K562 (cell line): ENCODE results near the gene NOD1. TPM values are rescaled to one million over a fixed set of nuclear protein-coding genes. Genes with fewer than 3 reads are reported as not detected.
A peak's percentile ranks its signal among the peaks of the same experiment; 100 is the strongest.

Experiments
- NFE2L1 ChIP-seq: fragments of 450-650 bp; IDR thresholded peaks from 2 replicates; pipeline ENCODE4 v1.6.1; 2016; ENCODE audit warnings: missing genetic modification characterization, low read depth, mild to moderate bottlenecking, missing compliant biosample characterization, moderate library complexity, borderline replicate concordance
- NFIC ChIP-seq: fragments of 450-650 bp; IDR thresholded peaks from 2 replicates; pipeline ENCODE4 v1.6.1; 2017; ENCODE audit warnings: mild to moderate bottlenecking, inconsistent platforms
- RBM22 ChIP-seq: fragments of 200-400 bp; formaldehyde crosslinking; IDR thresholded peaks from 2 replicates; pipeline ENCODE4 v1.6.1; 2018; ENCODE audit warnings: low read length, low read depth; ENCODE audit not compliant: poor library complexity, severe bottlenecking
- SAFB ChIP-seq: fragments of 200-400 bp; formaldehyde crosslinking; IDR thresholded peaks from 2 replicates; pipeline ENCODE4 v1.6.1; 2017; ENCODE audit warnings: low read depth, low read length, borderline replicate concordance
- TSC22D4 ChIP-seq: fragments of 450-650 bp; IDR thresholded peaks from 2 replicates; pipeline ENCODE4 v1.6.1; 2016; ENCODE audit warnings: missing genetic modification characterization, missing biosample characterization, control low read depth
- ZBED1 ChIP-seq: IDR thresholded peaks from 2 replicates; pipeline ENCODE4 v1.6.1; 2014
- ZFP1 ChIP-seq: fragments of 450-650 bp; formaldehyde crosslinking; IDR thresholded peaks from 2 replicates; pipeline ENCODE4 v1.4.0; 2020; ENCODE audit warnings: mild to moderate bottlenecking, mixed read lengths
- ZNF12 ChIP-seq: sonication (generic); formaldehyde crosslinking; IDR thresholded peaks from 2 replicates; pipeline ENCODE4 v1.4.0; 2020; ENCODE audit warnings: mild to moderate bottlenecking, missing genetic modification reagents
- polyA plus RNA-seq, 8 experiments: library from polyadenylated mRNA; depleted of rRNA in 4 of 8; stranded (reverse) in 5 of 8; unstranded in 3 of 8; fragments of >200 nt; fragmentation: Nextera tagmentation in 2 of 8; fragmentation: Illumina TruSeq in 1 of 8; extraction: Ambion mirVana in 2 of 8; extraction: Trizol in 1 of 8; gene quantifications; 2 replicates each; pipeline versions ENCODE4 v1.2.1 to v1.2.3, GENCODE V29; 2011 to 2014; ENCODE audit warnings: inconsistent platforms in 1 of 8, missing spikeins in 1 of 8
- total RNA-seq, 7 experiments: library from RNA; depleted of rRNA in 6 of 7; stranded (reverse); fragments of >200 nt in 6 of 7; fragmentation: Illumina TruSeq in 2 of 7; extraction: Trizol in 2 of 7; gene quantifications; 2 replicates each; pipeline versions ENCODE4 v1.2.1 to v1.2.3, GENCODE V29; 2011 to 2021; ENCODE audit warnings: low replicate concordance in 1 of 7
- TF ChIP-seq, protein P1 (sequence below), 2 experiments: fragments of 450-650 bp in 1 of 2; IDR thresholded peaks; 2 replicates each; pipeline ENCODE4 v1.6.1; 2011 to 2017; ENCODE audit warnings: low read depth in 2 of 2, antibody characterized with exemption in 1 of 2, borderline replicate concordance in 1 of 2, low read length in 1 of 2, mild to moderate bottlenecking in 1 of 2, mixed read lengths in 1 of 2; ENCODE audit not compliant: control insufficient read depth in 1 of 2
- TF ChIP-seq, protein P2 (sequence below): fragments of 150-350 bp; conservative IDR thresholded peaks from 2 replicates; pipeline ENCODE4 v1.6.1; 2014; ENCODE audit warnings: low read length
- TF ChIP-seq, protein P3 (sequence below): sonication (generic); formaldehyde crosslinking; IDR thresholded peaks from 2 replicates; pipeline ENCODE4 v1.8.0; 2023; ENCODE audit warnings: mild to moderate bottlenecking, missing genetic modification reagents
- TF ChIP-seq, protein P4 (sequence below): fragments of 250-450 bp; sonication (Bioruptor Pico); IDR thresholded peaks from 2 replicates; pipeline ENCODE4 v1.6.1; 2021; ENCODE audit warnings: mild to moderate bottlenecking
- TF ChIP-seq, protein P5 (sequence below): fragments of 450-650 bp; IDR thresholded peaks from 2 replicates; pipeline ENCODE4 v1.7.0; 2016; ENCODE audit warnings: borderline replicate concordance
- TF ChIP-seq, protein P6 (sequence below): fragments of 250-450 bp; sonication (Bioruptor Pico); IDR thresholded peaks from 2 replicates; pipeline ENCODE4 v1.5.0; 2020; ENCODE audit warnings: mild to moderate bottlenecking, borderline replicate concordance

NOD1 gene
- total and polyA plus RNA-seq, 9 of the 15 experiments (the other 6 are each of a cell fraction or from before 2014, with no cell fraction given) = 0.34 to 7.1 (median 4.7) TPM

DNA sequence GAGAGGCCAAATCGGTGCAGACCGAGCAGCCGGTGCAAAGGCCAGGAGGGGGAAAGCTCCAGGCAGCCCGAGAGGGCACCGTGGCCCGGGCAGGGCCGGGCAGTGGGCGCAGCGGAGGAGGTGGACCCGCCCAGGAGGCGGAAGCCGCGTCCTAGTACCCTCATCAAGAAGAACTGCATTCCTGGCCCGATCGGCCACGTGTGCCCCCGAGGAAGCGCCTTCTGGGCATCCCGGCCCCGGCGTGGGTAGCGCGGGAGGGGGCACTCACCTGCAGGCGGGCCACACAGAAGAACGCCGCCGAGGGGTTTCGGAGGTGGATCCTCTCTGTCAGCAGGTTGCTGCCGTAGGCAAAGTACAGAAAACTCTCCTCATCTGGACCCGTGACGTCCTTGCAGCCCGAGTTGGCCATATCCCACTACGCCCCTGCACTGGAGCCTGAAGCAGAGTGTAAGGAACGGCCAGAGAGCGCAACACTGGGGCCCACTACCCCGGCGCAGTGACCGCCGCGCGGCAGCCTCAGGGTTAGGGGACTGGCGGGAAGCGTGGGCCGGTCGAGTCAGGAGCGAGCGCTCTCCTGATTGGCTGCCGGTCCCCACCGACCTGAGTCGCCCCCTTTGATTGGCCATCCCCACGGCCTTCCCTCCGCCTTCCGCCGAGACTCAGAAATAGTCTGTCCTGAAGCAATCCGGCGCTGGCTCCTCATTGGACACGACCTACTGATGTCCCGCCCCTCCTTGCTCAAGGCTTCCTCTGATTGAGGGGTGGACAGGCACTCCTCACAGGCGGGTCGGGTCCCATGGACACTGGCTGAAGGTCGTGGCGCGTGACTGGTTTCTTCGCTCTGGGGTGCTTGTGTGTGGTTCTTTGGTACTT lies 26.0 kb upstream of the NOD1 start, which contains the start of gene GGCT (continued):
- TF ChIP-seq, protein P1, sequence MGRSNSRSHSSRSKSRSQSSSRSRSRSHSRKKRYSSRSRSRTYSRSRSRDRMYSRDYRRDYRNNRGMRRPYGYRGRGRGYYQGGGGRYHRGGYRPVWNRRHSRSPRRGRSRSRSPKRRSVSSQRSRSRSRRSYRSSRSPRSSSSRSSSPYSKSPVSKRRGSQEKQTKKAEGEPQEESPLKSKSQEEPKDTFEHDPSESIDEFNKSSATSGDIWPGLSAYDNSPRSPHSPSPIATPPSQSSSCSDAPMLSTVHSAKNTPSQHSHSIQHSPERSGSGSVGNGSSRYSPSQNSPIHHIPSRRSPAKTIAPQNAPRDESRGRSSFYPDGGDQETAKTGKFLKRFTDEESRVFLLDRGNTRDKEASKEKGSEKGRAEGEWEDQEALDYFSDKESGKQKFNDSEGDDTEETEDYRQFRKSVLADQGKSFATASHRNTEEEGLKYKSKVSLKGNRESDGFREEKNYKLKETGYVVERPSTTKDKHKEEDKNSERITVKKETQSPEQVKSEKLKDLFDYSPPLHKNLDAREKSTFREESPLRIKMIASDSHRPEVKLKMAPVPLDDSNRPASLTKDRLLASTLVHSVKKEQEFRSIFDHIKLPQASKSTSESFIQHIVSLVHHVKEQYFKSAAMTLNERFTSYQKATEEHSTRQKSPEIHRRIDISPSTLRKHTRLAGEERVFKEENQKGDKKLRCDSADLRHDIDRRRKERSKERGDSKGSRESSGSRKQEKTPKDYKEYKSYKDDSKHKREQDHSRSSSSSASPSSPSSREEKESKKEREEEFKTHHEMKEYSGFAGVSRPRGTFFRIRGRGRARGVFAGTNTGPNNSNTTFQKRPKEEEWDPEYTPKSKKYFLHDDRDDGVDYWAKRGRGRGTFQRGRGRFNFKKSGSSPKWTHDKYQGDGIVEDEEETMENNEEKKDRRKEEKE (IDR thresholded peaks at IDR 0.05; ENCODE audit: borderline replicate concordance in 1 of 2, control insufficient read depth in 1 of 2, low read depth in 2 of 2, low read length in 1 of 2) = no peak
- TF ChIP-seq, protein P2, sequence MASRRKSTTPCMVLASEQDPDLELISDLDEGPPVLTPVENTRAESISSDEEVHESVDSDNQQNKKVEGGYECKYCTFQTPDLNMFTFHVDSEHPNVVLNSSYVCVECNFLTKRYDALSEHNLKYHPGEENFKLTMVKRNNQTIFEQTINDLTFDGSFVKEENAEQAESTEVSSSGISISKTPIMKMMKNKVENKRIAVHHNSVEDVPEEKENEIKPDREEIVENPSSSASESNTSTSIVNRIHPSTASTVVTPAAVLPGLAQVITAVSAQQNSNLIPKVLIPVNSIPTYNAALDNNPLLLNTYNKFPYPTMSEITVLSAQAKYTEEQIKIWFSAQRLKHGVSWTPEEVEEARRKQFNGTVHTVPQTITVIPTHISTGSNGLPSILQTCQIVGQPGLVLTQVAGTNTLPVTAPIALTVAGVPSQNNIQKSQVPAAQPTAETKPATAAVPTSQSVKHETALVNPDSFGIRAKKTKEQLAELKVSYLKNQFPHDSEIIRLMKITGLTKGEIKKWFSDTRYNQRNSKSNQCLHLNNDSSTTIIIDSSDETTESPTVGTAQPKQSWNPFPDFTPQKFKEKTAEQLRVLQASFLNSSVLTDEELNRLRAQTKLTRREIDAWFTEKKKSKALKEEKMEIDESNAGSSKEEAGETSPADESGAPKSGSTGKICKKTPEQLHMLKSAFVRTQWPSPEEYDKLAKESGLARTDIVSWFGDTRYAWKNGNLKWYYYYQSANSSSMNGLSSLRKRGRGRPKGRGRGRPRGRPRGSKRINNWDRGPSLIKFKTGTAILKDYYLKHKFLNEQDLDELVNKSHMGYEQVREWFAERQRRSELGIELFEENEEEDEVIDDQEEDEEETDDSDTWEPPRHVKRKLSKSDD = no peak
- TF ChIP-seq ZBED1 (0 out of 2 replicates have a peak, but pooled peaks have one; percentile 72), TSC22D4 (tag) (no peak), NFE2L1 (tag) (no peak), SAFB (no peak), NFIC (no peak; the same call in 1 of the 2 replicates), ZFP1 (CRISPR knock-in tag) (no peak), ZNF12 (CRISPR knock-in tag) (no peak), RBM22 (no peak)
- TF ChIP-seq, protein P3, sequence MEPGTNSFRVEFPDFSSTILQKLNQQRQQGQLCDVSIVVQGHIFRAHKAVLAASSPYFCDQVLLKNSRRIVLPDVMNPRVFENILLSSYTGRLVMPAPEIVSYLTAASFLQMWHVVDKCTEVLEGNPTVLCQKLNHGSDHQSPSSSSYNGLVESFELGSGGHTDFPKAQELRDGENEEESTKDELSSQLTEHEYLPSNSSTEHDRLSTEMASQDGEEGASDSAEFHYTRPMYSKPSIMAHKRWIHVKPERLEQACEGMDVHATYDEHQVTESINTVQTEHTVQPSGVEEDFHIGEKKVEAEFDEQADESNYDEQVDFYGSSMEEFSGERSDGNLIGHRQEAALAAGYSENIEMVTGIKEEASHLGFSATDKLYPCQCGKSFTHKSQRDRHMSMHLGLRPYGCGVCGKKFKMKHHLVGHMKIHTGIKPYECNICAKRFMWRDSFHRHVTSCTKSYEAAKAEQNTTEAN (CRISPR knock-in tag) = no peak
- TF ChIP-seq, protein P4, sequence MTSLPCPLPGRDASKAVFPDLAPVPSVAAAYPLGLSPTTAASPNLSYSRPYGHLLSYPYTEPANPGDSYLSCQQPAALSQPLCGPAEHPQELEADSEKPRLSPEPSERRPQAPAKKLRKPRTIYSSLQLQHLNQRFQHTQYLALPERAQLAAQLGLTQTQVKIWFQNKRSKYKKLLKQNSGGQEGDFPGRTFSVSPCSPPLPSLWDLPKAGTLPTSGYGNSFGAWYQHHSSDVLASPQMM (CRISPR knock-in tag) = no peak
- TF ChIP-seq, protein P5, sequence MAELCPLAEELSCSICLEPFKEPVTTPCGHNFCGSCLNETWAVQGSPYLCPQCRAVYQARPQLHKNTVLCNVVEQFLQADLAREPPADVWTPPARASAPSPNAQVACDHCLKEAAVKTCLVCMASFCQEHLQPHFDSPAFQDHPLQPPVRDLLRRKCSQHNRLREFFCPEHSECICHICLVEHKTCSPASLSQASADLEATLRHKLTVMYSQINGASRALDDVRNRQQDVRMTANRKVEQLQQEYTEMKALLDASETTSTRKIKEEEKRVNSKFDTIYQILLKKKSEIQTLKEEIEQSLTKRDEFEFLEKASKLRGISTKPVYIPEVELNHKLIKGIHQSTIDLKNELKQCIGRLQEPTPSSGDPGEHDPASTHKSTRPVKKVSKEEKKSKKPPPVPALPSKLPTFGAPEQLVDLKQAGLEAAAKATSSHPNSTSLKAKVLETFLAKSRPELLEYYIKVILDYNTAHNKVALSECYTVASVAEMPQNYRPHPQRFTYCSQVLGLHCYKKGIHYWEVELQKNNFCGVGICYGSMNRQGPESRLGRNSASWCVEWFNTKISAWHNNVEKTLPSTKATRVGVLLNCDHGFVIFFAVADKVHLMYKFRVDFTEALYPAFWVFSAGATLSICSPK = no peak
- TF ChIP-seq, protein P6, sequence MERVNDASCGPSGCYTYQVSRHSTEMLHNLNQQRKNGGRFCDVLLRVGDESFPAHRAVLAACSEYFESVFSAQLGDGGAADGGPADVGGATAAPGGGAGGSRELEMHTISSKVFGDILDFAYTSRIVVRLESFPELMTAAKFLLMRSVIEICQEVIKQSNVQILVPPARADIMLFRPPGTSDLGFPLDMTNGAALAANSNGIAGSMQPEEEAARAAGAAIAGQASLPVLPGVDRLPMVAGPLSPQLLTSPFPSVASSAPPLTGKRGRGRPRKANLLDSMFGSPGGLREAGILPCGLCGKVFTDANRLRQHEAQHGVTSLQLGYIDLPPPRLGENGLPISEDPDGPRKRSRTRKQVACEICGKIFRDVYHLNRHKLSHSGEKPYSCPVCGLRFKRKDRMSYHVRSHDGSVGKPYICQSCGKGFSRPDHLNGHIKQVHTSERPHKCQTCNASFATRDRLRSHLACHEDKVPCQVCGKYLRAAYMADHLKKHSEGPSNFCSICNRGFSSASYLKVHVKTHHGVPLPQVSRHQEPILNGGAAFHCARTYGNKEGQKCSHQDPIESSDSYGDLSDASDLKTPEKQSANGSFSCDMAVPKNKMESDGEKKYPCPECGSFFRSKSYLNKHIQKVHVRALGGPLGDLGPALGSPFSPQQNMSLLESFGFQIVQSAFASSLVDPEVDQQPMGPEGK (CRISPR knock-in tag) = no peak
